GM18909 (cell line): Measurements from ENCODE around the gene LTA.
"Not testable (repeated sequence)": the region's sequence is repeated elsewhere in the genome, so short reads cannot be mapped to it uniquely, and the experiment has no call there.

Experiments
- ATAC-seq: cut with Tn5 transposase; IDR thresholded peaks from one replicate; pipeline ENCODE4 v1.9.1; 2021; ENCODE audit warnings: mild to moderate bottlenecking; ENCODE audit not compliant: unreplicated experiment, poor library complexity

Gene LTA

GRCh38 chr6:31586008-31586407 is 13.9 kb downstream of the LTA start, which contains the start of gene LST1:
Gene LST1, plus strand, starts transcription at chr6:31586277. Its CDS starts 1,023 bp downstream, at chr6:31587300.
- no peak for ATAC-seq

- ATAC-seq: no peak
Measured at GRCh38 chr6:31586599-31587281, 14.7 kb downstream of the LTA start.

GRCh38 chr6:31587791-31588777 is 16.0 kb downstream of the LTA start:
- ATAC-seq: no peak

GRCh38 chr6:31588871-31589650 is 17.0 kb downstream of the LTA start:
- no peak for ATAC-seq

- ATAC-seq: not testable (repeated sequence)
Measured at GRCh38 chr6:31590691-31591090, 18.6 kb downstream of the LTA start.

GRCh38 chr6:31592396-31592771 is 20.3 kb downstream of the LTA start:
- no peak for ATAC-seq

GRCh38 chr6:31597006-31597405 is 24.9 kb downstream of the LTA start:
- ATAC-seq: no peak

DNA sequence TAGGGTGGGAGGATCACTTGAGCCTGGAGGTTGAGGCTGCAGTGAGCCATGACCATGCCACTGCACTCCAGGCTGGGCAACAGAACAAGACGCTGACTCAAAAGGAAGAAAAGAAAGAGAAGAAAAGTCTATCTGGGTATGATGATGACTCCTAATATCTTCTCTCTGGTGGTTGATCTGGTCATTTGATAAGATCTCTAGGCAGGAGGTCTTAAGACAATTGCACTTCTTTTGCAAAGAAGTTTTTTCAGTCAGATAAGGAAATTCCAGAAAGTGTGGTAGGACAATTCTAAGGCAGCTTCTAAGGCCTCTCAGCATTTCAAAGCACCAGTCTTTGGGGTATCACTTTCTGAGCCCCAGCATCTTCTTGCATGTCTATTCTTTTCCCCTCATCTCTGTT is 35.2 kb downstream of the LTA start:
- ATAC-seq: no peak

DNA sequence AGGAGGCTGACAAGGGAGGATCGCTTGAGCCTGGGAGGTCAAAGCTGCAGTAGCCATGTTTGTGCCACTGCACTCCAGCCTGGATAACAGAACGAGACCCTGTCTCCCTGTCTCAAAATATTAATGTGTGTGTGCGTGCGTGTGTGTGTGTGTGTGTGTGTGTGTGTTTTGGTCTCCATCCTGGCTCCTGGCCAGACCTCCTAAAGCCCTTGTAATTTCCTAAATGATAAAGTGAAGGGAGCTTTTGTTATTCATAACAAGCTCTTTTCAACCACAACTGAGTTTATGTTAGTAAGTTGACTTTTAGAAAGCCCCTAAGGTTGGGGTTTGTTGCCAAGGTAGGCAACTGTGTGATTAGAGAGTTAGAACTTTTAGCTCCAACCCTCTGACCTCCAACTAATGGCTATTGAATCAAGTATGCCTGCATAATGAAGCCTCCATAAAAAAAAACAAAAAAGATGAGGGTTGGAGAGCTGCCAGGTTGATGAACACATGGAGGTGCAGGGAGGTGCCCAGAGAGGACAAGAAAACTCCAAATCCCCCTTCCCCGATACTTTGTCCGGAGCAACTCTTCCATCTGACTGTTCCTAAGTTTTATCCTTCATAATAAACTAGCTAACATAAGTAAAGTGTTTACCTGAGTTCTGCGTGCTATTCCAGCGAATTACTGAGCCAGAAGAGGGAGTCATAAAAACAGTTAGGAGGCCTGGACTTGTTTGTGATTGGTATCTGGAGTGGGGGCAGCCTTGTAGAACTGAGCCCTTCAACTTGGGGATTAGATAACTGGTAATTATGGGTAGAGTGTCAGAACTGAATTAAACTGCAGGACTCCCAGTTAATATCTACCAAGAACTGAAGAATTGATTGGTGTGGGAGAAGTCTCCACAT is 37.7 kb downstream of the LTA start:
- ATAC-seq: no peak

DNA sequence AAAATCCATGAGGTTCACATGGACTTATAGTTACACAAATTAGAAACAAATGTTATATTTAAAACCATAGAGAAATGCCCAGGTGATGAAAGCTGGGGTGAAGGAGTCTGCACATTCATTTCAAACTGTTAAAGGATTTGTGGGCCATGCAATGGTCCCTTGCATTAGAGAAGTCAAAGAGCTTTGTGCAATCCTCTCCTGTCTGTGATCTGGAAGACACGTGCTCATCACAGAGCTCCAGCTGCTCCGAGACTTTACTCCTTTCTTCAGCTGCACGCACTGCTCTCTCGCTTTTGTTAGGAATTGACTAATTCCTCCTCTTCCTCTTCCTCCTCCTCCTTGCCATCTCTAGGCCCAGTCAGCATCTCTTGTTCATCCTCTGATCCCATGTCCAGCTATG is 38.9 kb downstream of the LTA start:
- ATAC-seq: no peak

DNA sequence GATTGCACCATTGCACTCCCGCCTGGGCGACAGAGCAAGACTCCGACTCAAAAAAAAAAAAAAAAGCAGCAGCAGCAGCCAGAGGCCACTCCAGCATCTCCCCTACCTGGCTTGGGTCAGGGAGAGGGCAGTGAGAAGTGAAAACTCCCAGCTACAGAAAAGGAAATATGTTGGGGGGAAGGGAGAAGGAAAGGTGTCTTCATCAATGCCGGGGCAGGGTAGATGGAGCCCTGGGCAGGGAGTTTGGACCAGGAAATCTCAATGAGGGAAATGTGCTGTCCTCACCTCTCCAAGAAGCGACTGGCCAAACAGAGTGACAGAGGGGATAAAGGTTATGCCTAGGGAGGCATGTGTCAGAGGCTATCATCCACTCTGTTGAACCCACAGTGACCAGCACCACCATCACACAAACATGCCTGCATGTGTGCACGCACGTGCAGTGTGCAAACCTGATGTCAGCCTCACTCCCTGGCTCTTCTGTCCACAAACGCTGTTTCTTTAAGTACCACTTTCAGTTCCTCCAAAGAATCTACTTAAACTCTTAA is 42.1 kb downstream of the LTA start:
- ATAC-seq: no peak

- no peak for ATAC-seq
Measured at GRCh38 chr6:31614684-31615578, 42.8 kb downstream of the LTA start, which contains the start of gene AIF1. Gene AIF1, plus strand, starts transcription at chr6:31615234. Its CDS starts 96 bp downstream, at chr6:31615330.

GRCh38 chr6:31615748-31616147 is 43.7 kb downstream of the LTA start:
- no peak for ATAC-seq

DNA sequence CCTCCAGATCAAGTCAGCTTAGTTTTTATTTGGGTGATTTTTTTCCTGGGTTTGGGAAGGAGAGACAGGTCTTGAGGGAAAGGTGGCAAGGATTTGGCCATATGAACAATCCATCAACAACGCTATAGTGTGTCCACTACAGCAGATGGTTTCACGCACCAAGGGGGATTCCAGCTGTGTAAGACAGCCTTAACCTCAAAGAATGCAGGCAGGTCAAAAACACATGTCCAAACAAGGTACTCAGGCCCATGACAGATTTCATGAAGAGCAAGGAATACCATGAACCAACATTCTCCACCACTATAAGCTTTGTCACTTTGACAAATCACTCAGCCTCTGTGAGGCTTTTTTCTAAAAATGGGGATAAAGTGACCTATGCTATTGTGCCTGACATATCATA is 44.9 kb downstream of the LTA start:
- no peak for ATAC-seq

- peak; percentile 82 for ATAC-seq
Measured at GRCh38 chr6:31619805-31620585, 47.9 kb downstream of the LTA start.

- ATAC-seq: peak; percentile 43
Measured at GRCh38 chr6:31620586-31621319, 48.7 kb downstream of the LTA start, which contains the start of gene PRRC2A. Gene PRRC2A, plus strand, starts transcription at chr6:31620715. Its CDS starts 2,075 bp downstream, at chr6:31622790.
